ENCODE data around the gene AADAC.

DNA sequence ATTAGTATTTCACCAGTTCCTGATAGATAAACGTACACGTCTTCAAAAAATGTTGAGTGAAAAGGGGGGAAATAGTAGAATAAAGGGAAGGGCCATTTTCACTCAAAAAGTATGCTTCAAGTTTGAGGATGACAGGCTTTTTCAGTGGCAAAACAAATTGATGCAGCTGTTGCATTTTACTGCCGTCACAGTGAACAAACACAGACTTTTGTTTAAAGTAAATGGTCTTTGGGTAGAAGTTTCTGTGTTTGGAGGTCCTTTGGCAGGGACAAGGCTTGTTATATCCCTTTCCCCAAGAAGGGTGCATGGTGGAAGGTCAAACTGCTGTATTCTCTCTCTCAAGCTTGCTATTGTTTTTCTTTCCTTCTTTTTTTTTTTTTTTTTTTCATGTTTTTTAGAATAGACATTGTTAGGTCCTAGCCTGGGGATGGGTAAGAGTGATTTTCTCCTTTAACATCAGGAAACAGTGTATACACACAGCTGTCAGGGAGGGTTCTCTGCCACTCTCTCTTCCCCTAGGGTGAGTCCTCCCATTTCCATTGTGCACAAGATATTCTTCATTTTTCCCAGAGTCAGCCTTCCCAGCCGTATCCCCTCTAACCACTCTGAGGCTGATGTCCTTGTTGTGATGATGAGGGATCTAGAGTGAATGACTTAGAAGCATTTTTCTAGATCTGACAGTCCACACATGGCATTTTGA, 52.9 kb downstream of the AADAC start:
- TF ChIP-seq, protein P1, sequence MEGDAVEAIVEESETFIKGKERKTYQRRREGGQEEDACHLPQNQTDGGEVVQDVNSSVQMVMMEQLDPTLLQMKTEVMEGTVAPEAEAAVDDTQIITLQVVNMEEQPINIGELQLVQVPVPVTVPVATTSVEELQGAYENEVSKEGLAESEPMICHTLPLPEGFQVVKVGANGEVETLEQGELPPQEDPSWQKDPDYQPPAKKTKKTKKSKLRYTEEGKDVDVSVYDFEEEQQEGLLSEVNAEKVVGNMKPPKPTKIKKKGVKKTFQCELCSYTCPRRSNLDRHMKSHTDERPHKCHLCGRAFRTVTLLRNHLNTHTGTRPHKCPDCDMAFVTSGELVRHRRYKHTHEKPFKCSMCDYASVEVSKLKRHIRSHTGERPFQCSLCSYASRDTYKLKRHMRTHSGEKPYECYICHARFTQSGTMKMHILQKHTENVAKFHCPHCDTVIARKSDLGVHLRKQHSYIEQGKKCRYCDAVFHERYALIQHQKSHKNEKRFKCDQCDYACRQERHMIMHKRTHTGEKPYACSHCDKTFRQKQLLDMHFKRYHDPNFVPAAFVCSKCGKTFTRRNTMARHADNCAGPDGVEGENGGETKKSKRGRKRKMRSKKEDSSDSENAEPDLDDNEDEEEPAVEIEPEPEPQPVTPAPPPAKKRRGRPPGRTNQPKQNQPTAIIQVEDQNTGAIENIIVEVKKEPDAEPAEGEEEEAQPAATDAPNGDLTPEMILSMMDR (IDR thresholded peaks at IDR 0.05): no peak
- no peak for TF ChIP-seq POLR2A (IDR thresholded peaks at IDR 0.05)
